Measurements from ENCODE around the gene CLEC20A.

Gene CLEC20A

DNA sequence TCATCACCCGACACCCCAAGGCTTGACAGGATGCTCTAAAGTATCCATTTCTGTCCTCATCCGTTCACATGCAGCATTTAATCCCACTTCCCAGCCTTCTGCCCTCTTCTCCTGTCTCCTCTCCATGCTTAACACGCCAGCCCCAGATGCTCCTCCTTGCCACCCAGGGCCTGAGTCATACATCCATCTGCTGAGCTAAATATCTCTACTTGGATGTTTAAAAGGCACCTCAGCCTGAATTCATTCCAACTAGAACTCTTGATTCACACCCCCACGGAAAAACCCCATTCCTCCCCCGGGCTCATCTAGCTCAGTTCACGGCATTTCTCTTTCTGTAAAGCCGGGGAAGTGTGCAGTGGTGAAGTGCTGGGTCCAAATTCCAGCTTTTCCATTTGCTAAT, 43.9 kb upstream of the CLEC20A start:
- H3K4me3 ChIP-seq (ENCODE audit: low read depth, low read length) = no peak overlapping the region
- TF ChIP-seq, protein P1, sequence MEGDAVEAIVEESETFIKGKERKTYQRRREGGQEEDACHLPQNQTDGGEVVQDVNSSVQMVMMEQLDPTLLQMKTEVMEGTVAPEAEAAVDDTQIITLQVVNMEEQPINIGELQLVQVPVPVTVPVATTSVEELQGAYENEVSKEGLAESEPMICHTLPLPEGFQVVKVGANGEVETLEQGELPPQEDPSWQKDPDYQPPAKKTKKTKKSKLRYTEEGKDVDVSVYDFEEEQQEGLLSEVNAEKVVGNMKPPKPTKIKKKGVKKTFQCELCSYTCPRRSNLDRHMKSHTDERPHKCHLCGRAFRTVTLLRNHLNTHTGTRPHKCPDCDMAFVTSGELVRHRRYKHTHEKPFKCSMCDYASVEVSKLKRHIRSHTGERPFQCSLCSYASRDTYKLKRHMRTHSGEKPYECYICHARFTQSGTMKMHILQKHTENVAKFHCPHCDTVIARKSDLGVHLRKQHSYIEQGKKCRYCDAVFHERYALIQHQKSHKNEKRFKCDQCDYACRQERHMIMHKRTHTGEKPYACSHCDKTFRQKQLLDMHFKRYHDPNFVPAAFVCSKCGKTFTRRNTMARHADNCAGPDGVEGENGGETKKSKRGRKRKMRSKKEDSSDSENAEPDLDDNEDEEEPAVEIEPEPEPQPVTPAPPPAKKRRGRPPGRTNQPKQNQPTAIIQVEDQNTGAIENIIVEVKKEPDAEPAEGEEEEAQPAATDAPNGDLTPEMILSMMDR (IDR thresholded peaks at IDR 0.05; ENCODE audit: borderline replicate concordance, insufficient read depth, low read depth, low read length) = no peak

DNA sequence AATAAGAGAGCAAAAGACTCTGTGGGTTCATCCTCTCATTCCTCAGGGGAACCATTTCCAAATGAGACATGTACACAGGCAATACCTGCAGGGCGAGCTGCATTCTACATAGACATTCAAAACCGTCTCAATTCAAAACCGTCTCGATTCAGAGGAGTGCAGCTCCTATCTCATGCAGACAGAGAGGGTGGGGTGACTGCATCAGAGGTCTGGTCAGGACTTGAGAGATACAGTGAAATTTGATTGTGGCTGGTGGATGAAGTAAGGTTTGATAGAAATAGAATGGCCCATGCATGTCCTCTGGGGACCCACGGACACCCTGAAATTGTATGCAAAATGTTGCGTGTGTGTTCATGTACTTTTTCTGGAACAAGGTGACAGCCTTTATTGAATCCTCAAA, 43.4 kb upstream of the CLEC20A start:
- no peak overlapping the region for H3K4me3 ChIP-seq (ENCODE audit: low read depth, low read length)
- TF ChIP-seq, protein P1 (IDR thresholded peaks at IDR 0.05; ENCODE audit: borderline replicate concordance, insufficient read depth, low read depth, low read length) = no peak

DNA sequence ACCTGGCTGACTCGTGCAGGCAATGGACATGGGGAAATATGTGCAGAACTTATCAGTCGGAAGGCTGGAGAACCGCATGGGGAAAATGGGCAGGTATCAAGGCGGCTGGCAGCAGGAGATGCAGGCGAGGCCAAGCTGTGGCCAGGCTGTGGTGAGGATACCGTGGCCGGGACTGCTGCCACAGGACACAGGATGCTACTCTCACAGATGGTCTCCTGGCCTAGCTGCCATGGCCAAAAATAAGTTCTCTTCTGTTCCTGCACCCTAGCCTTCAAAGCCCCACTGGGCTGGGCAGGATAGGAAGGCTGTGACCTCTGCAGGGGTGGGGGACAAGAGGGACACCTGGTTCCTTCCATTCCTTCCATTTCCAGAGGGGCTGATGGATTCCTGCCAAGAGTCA, 42.5 kb upstream of the CLEC20A start:
- no peak overlapping the region for H3K4me3 ChIP-seq (ENCODE audit: low read depth, low read length)
- TF ChIP-seq, protein P1 (IDR thresholded peaks at IDR 0.05; ENCODE audit: borderline replicate concordance, insufficient read depth, low read depth, low read length) = no peak

DNA sequence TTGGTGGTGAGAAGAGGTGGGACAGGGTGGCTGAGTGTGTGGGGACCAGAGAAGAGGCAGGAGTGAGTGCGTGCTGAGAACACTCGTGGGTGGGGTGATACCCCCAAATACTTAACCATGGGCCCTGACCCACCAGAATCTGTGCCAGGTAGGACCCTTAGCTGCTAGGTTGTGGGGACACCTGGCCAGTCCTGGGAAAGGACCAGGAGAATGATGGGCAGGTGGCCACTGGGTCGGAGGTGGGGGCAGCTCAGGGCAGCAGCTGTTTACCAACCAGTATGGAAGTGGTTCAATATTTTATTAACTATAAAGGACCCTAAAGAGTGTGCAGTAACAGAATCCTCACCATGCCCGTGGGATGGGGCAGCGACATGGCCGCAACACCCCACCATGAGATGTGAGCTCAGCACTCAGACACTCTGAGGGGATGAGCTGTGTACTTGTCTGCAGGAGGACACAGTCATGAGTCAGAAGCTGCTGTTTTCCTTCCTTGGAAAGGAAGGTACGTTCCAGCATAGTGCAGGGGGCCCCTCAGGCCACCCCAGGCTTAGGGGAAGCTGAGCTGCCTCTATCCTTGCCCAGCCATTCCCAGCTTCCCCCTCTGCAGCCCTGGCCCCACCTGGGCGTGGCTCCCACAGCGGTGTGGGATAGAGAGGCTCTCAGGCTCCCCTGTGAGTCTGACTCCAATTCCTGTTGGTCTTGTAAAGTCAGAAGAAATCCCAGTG, 41.6 kb upstream of the CLEC20A start:
- TF ChIP-seq, protein P1 (IDR thresholded peaks at IDR 0.05; ENCODE audit: borderline replicate concordance, insufficient read depth, low read depth, low read length) = no peak
- H3K4me3 ChIP-seq (ENCODE audit: low read depth, low read length) = no peak overlapping the region

DNA sequence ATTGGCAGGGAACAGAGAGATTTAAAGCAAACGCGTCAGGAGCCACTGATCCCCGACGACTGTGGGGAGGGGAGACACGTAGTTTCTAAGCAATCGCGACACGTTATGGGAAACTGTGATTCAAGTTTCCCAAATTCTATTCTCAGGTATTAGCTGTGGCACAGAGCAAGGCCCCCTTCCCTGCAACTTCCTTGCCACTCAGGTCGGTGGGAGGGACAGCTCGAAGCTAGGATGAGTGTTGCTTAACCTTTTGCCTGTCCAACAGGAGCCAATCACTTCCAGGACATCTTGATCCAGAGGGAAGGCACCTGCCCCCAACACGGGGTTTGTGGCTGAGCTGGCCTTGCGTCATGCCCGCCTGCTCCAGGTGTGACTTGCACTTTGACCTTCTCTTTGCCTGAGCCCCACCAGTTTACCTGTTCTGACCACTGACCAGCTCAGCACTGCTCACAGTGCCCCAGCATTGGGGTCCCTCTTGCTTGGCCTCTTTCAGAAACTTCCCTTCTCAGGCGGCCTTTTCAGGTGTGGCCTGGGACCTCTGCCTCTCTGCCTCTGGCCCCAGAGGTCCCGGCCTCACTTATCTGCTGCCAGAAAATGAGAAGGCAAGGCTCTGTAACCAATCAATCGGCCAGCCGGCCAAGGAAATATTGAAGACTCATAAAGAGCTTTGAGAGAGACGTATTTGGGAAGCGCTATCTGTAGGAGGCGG, 40.8 kb upstream of the CLEC20A start:
- no peak overlapping the region for H3K4me3 ChIP-seq (ENCODE audit: low read depth, low read length)
- TF ChIP-seq, protein P1 (IDR thresholded peaks at IDR 0.05; ENCODE audit: borderline replicate concordance, insufficient read depth, low read depth, low read length) = no peak

DNA sequence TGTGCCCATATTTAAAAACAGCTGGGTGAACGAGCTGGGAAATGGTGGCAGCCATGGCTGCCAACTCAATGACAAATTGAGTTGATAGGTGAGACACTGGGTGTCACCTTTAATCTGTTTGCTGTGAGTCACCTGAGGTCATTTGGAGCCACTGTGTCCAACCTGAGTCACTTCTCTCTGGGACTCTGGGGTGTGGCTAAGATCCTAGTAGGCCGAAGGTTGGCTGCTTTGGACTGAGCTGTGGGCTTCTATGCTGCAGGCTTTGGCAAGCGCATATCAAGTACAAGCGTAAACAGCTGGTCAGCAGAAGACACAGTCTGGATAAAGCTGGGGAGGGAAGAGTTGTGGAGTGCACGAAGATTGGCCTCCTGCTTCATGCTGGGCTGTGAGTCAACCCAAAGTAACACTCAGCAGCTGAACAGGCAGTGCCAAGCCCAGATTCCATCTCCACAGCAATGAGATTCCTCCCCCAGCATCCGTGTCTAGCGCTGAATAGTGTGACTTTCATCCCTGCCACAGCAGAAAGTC, 40.1 kb upstream of the CLEC20A start:
- no peak overlapping the region for H3K4me3 ChIP-seq (ENCODE audit: low read depth, low read length)
- TF ChIP-seq, protein P1 (IDR thresholded peaks at IDR 0.05; ENCODE audit: borderline replicate concordance, insufficient read depth, low read depth, low read length) = no peak

Data from GM12875 (cell line).